Measurements from ENCODE around the gene DAD1. TPM values are rescaled to one million over a fixed set of nuclear protein-coding genes. Genes with fewer than 3 reads are reported as not detected.
"Not testable (repeated sequence)": the region's sequence is repeated elsewhere in the genome, so short reads cannot be mapped to it uniquely, and the experiment has no call there.

DAD1 gene
- total RNA-seq, 1 donor from 2014 or later: 155 TPM

DNA sequence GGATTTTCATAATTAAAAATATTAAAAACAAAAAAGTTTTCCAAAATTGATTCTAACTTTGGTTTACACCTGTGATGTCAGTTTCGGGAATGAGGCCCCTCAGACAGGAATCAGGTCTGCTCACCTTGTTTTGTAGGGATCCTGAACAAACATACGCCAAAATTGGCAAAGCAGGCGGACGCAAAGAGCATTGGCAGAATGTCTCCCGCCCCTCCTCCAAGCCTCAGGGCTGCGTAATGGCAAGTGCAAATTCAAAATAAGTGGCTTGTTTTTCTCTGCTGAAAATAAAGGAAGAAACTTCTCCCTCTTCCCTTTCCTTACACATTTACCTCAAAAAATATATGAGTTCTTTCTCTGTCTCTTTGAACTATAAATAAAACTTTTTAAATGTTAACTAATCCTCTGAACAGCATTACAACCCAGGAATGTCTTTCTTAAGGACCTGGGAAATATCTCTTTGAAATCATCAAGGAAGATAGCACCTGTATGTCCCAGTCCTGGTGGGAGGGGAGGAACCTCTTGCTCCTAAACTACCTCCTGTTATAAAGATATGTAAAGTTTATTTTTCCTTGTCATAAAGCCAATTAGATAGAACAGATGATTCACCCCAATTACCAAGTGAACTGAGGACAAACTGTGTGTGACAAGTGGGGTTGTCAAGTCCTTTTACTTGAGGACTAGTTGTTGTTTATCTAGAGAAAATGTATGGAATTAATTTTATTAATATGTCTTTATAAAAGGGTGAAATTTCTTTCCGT lies 38.7 kb upstream of the DAD1 start:
- Mint-ChIP-seq H3K9me3 (peaks cover 6% of the 10 kb centered on the region), H3K4me1 (no peaks in the 10 kb centered on the region), H3K36me3 (ENCODE audit: low read depth) (no peaks in the 10 kb centered on the region), H3K27me3 (ENCODE audit: low read depth) (no peaks in the 10 kb centered on the region), H3K27ac (ENCODE audit: unreplicated experiment) (no peak overlapping the region), H3K4me3 (no peak overlapping the region)
- DNase-seq (ENCODE audit: low read depth, low spot score): no peak
- no peak for TF ChIP-seq CTCF (conservative IDR thresholded peaks at IDR 0.05)

- no peaks in the 10 kb centered on the region for H3K36me3 Mint-ChIP-seq (ENCODE audit: low read depth)
- H3K9me3 Mint-ChIP-seq: peaks cover 6% of the 10 kb centered on the region
- H3K27ac Mint-ChIP-seq (ENCODE audit: unreplicated experiment): no peak overlapping the region
- H3K4me1 Mint-ChIP-seq: no peaks in the 10 kb centered on the region
- H3K4me3 Mint-ChIP-seq: no peak overlapping the region
- no peak for TF ChIP-seq CTCF (conservative IDR thresholded peaks at IDR 0.05)
- no peak for DNase-seq (ENCODE audit: low read depth, low spot score)
- H3K27me3 Mint-ChIP-seq (ENCODE audit: low read depth): no peaks in the 10 kb centered on the region
These were observed 37.6 kb upstream of the DAD1 start for GRCh38 chr14:22626590-22626989.

DNA sequence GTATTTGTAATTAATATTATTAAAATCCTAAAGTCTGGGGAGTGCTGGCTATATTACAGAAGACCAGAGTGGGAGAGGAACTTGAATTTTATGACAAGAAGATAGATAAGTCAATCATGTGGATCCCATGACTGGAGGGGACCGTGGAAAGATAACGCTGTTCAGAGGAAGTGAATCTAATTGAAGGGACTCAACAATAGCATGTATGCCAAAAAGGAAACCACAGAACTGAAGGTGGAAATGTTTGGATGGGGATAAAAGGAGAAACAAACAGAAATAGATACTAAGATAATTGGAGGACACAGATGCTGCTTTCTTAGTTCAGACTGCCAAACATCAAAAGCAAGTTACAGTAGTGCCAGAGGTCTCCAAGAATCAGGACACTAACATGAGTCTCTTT lies 34.0 kb upstream of the DAD1 start:
- Mint-ChIP-seq H3K4me1 (no peaks in the 10 kb centered on the region), H3K9me3 (no peaks in the 10 kb centered on the region), H3K4me3 (no peak overlapping the region), H3K36me3 (ENCODE audit: low read depth) (no peaks in the 10 kb centered on the region), H3K27me3 (ENCODE audit: low read depth) (no peaks in the 10 kb centered on the region), H3K27ac (ENCODE audit: unreplicated experiment) (no peak overlapping the region)
- no peak for TF ChIP-seq CTCF (conservative IDR thresholded peaks at IDR 0.05)
- no peak for DNase-seq (ENCODE audit: low read depth, low spot score)

DNA sequence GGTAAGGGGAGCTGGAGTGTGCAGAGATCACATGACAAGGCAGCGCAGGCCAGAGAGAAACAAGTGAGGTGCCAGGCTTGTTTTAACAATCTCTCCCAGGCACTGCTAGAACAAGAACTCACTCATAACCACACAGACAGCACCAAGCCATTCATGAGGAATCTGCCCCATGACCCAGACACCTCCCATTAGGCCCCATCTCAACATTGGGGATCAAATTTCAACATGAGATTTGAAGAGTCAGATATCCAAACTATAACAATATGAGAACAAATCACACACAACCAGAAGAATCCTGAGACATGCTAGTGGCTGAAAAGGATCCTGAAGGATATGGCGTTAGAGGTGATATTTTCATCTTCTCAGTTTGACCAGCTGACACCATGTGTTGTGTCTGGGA lies 33.2 kb upstream of the DAD1 start:
- no peaks in the 10 kb centered on the region for H3K36me3 Mint-ChIP-seq (ENCODE audit: low read depth)
- H3K27me3 Mint-ChIP-seq (ENCODE audit: low read depth): no peaks in the 10 kb centered on the region
- no peak overlapping the region for H3K4me3 Mint-ChIP-seq
- H3K4me1 Mint-ChIP-seq: no peaks in the 10 kb centered on the region
- H3K9me3 Mint-ChIP-seq: no peaks in the 10 kb centered on the region
- no peak overlapping the region for H3K27ac Mint-ChIP-seq (ENCODE audit: unreplicated experiment)
- TF ChIP-seq CTCF (conservative IDR thresholded peaks at IDR 0.05): no peak
- DNase-seq (ENCODE audit: low read depth, low spot score): no peak

- not testable (repeated sequence) for H3K9me3 Mint-ChIP-seq; DNase-seq (ENCODE audit: low read depth, low spot score); H3K4me3 Mint-ChIP-seq; H3K36me3 Mint-ChIP-seq (ENCODE audit: low read depth); H3K27me3 Mint-ChIP-seq (ENCODE audit: low read depth); H3K27ac Mint-ChIP-seq (ENCODE audit: unreplicated experiment)
- peaks cover 10% of the 10 kb centered on the region for H3K4me1 Mint-ChIP-seq
These were observed 26.7 kb upstream of the DAD1 start for GRCh38 chr14:22615765-22616164.

GRCh38 chr14:22614240-22614799 lies 25.3 kb upstream of the DAD1 start:
- H3K4me1 Mint-ChIP-seq: peaks cover 10% of the 10 kb centered on the region
- no peak overlapping the region for H3K27ac Mint-ChIP-seq (ENCODE audit: unreplicated experiment)
- H3K36me3 Mint-ChIP-seq (ENCODE audit: low read depth): peaks cover 5% of the 10 kb centered on the region
- no peaks in the 10 kb centered on the region for H3K9me3 Mint-ChIP-seq
- no peak for DNase-seq (ENCODE audit: low read depth, low spot score)
- H3K4me3 Mint-ChIP-seq: no peak overlapping the region
- H3K27me3 Mint-ChIP-seq (ENCODE audit: low read depth): no peaks in the 10 kb centered on the region
- TF ChIP-seq CTCF (conservative IDR thresholded peaks at IDR 0.05): no peak
